Measurements from ENCODE around the gene SIK3.

GRCh38 chr11:117145393-117145761 lies 47.1 kb upstream of the SIK3 start:
- TF ChIP-seq CTCF (IDR thresholded peaks at IDR 0.05) (no peak), ZFX (IDR thresholded peaks at IDR 0.05; ENCODE audit: borderline replicate concordance) (no peak)
